Measurements from ENCODE around the gene F11R. TPM values are rescaled to one million over a fixed set of nuclear protein-coding genes. Genes with fewer than 3 reads are reported as not detected.
"Not testable (repeated sequence)": the region's sequence is repeated elsewhere in the genome, so short reads cannot be mapped to it uniquely, and the experiment has no call there.

Gene F11R
- total RNA-seq, 1 donor from 2014 or later = 11.9 TPM

GRCh38 chr1:161017756-161018630 is 3.0 kb downstream of the F11R start:
- no peaks in the 10 kb centered on the region for H3K9me3 Mint-ChIP-seq
- H3K27ac Mint-ChIP-seq = peak overlapping the region; percentile 27
- H3K27me3 Mint-ChIP-seq (ENCODE audit: insufficient read depth) = peaks cover 2% of the 10 kb centered on the region
- no peak overlapping the region for H3K4me3 Mint-ChIP-seq
- intact Hi-C loops (cut with micrococcal nuclease) = no loop called here
- H3K36me3 Mint-ChIP-seq (ENCODE audit: low read depth) = peaks cover 5% of the 10 kb centered on the region
- H3K4me1 Mint-ChIP-seq (ENCODE audit: low read depth) = peaks cover 50% of the 10 kb centered on the region
- DNase-seq (ENCODE audit: low spot score) = no peak

GRCh38 chr1:161017181-161017580 is 3.8 kb downstream of the F11R start:
- H3K27ac Mint-ChIP-seq; DNase-seq (ENCODE audit: low spot score); H3K36me3 Mint-ChIP-seq (ENCODE audit: low read depth); H3K27me3 Mint-ChIP-seq (ENCODE audit: insufficient read depth); H3K4me3 Mint-ChIP-seq; intact Hi-C loops (cut with micrococcal nuclease); H3K9me3 Mint-ChIP-seq: not testable (repeated sequence)
- peaks cover 51% of the 10 kb centered on the region for H3K4me1 Mint-ChIP-seq (ENCODE audit: low read depth)

DNA sequence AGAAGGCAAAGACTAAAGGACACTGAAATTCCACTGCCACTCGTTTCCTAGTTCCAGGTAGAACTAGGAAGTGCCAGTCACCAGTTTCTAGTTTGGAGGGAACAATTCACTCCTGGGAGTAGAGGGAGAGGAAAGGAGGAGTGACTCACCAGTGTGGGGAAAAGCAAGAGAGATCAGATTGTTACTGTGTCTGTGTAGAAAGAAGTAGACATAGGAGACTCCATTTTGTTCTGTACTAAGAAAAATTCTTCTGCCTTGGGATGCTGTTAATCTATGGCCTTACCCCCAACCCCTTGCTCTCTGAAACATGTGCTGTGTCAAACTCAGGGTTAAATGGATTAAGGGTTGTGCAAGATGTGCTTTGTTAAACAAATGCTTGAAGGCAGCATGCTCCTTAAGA is 4.3 kb downstream of the F11R start:
- H3K36me3 Mint-ChIP-seq (ENCODE audit: low read depth); H3K27me3 Mint-ChIP-seq (ENCODE audit: insufficient read depth); H3K27ac Mint-ChIP-seq; intact Hi-C loops (cut with micrococcal nuclease); H3K9me3 Mint-ChIP-seq; DNase-seq (ENCODE audit: low spot score); H3K4me3 Mint-ChIP-seq: not testable (repeated sequence)
- peaks cover 53% of the 10 kb centered on the region for H3K4me1 Mint-ChIP-seq (ENCODE audit: low read depth)

GRCh38 chr1:161013488-161014230 is 7.3 kb downstream of the F11R start:
- peaks cover 6% of the 10 kb centered on the region for H3K36me3 Mint-ChIP-seq (ENCODE audit: low read depth)
- H3K4me1 Mint-ChIP-seq (ENCODE audit: low read depth) = peaks cover 31% of the 10 kb centered on the region
- peak; percentile 61 for DNase-seq (ENCODE audit: low spot score)
- intact Hi-C loops (cut with micrococcal nuclease) = loop anchor here (1.0 kb wide), 1 partner anchor 8 kb away; the partner anchor contains the start of gene F11R
- H3K27ac Mint-ChIP-seq = peak overlapping the region; percentile 96
- peak overlapping the region; percentile 81 for H3K4me3 Mint-ChIP-seq
- H3K27me3 Mint-ChIP-seq (ENCODE audit: insufficient read depth) = no peaks in the 10 kb centered on the region
- no peaks in the 10 kb centered on the region for H3K9me3 Mint-ChIP-seq

- Mint-ChIP-seq H3K27ac (peak overlapping the region; percentile 96), H3K27me3 (ENCODE audit: insufficient read depth) (no peaks in the 10 kb centered on the region), H3K36me3 (ENCODE audit: low read depth) (peaks cover 6% of the 10 kb centered on the region), H3K4me1 (ENCODE audit: low read depth) (peaks cover 27% of the 10 kb centered on the region), H3K4me3 (peak overlapping the region; percentile 81), H3K9me3 (no peaks in the 10 kb centered on the region)
- intact Hi-C loops (cut with micrococcal nuclease) = loop anchor here (1.0 kb wide), 1 partner anchor 8 kb away; the partner anchor contains the start of gene F11R
- no peak for DNase-seq (ENCODE audit: low spot score)
Measured at GRCh38 chr1:161013131-161013487, 7.8 kb downstream of the F11R start.

DNA sequence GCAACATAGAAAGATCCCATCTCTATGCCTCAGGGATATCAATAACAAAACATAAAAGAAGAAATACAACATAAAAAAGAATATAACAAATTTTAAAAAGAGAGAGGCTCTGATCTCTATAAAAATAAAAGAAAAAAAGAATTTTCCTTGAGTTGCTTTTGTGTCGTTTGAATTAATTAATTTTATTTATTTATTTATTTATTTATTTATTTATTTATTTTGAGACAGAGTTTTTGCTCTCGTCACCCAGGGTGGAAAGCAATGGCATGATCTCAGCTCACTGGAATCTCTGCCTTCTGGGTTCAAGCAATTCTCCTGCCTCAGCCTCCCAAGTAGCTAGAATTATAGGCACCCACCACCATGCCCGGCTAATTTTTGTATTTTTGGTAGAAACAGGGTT is 8.5 kb downstream of the F11R start:
- intact Hi-C loops (cut with micrococcal nuclease) = no loop called here
- no peak for DNase-seq (ENCODE audit: low spot score)
- H3K4me1 Mint-ChIP-seq (ENCODE audit: low read depth) = peaks cover 27% of the 10 kb centered on the region
- no peaks in the 10 kb centered on the region for H3K9me3 Mint-ChIP-seq
- H3K4me3 Mint-ChIP-seq = no peak overlapping the region
- H3K27me3 Mint-ChIP-seq (ENCODE audit: insufficient read depth) = no peaks in the 10 kb centered on the region
- H3K36me3 Mint-ChIP-seq (ENCODE audit: low read depth) = peaks cover 6% of the 10 kb centered on the region
- H3K27ac Mint-ChIP-seq = no peak overlapping the region

DNA sequence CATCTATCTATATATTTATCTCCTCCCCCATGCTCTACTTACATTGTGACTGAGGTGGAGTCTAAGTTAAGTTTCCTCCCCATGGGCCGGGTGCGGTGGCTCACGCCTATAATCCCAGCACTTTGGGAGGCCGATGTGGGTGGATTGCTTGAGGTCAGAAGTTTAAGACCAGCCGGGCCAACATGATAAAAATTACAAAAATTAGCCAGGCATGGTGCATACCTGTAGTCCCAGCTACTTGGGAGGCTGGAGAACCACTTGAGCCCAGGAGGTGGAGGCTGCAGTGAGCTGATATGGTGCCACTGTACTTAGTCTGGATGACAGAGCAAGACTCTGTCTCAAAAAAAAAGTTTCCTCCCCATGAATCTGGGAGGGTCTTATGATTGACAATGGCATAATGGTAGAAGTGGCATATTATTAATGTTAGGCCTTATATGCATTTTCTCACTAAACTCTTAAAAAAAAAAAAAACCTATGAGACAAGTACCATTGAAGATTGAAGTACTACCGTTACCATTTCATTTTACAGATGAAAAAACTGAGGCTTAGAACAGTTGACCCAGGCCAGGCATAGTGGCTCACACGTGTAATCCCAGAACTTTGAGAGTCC is 11.2 kb downstream of the F11R start:
- Mint-ChIP-seq H3K4me3 (no peak overlapping the region), H3K27ac (no peak overlapping the region), H3K27me3 (ENCODE audit: insufficient read depth) (no peaks in the 10 kb centered on the region), H3K36me3 (ENCODE audit: low read depth) (peaks cover 6% of the 10 kb centered on the region), H3K9me3 (no peaks in the 10 kb centered on the region), H3K4me1 (ENCODE audit: low read depth) (peaks cover 27% of the 10 kb centered on the region)
- DNase-seq (ENCODE audit: low spot score) = no peak
- intact Hi-C loops (cut with micrococcal nuclease) = no loop called here

DNA sequence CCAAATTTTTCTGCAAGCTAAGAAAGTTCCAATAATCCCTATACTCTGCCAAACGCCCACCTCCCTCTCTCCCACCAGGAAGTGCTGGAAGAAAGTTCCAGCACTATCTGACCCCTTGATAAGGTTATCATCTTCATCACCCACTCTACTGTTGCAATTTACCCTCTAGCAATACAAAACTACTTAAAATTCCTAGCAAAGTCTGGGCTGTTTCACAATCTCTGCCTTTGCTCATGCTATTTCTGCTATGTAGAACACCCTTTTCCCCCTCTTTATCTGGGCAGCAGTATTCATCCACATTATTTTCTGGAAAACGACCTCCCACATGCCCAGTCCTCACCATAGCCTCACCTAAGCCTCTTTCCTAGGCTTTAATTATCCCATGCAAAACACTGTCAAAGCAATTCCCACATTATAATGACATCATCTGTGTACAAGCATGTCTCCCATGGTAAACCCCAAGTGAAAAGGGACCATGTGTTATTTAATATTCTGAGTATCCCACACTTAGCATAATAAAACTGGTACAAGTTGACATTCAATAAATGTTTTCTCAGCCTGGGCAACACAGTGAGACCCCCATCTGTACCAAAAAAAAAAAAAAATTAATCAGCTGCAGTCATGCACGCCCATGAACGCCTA is 12.0 kb downstream of the F11R start:
- Mint-ChIP-seq H3K27me3 (ENCODE audit: insufficient read depth) (no peaks in the 10 kb centered on the region), H3K4me3 (no peak overlapping the region), H3K36me3 (ENCODE audit: low read depth) (peaks cover 5% of the 10 kb centered on the region), H3K27ac (no peak overlapping the region), H3K9me3 (no peaks in the 10 kb centered on the region), H3K4me1 (ENCODE audit: low read depth) (peaks cover 23% of the 10 kb centered on the region)
- intact Hi-C loops (cut with micrococcal nuclease) = no loop called here
- no peak for DNase-seq (ENCODE audit: low spot score)

DNA sequence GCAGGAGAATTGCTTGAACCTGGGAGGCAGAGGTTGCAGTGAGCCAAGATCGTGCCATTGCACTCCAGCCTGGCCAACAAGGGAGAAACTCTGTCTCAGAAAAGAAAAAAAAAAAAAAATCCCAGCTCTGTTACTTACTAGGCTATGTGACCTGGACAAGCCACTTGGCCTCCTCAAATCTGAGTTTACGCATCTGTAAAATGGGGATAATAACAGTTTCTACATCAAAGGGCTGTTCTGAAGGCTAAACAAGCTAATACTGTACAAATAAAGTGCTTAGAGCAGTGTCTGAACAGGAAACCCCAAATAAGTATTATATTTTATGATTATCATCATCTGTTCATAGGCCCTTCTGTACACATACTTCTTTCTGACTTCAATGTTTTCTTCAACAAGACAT is 13.6 kb downstream of the F11R start:
- intact Hi-C loops (cut with micrococcal nuclease) = no loop called here
- no peak for DNase-seq (ENCODE audit: low spot score)
- H3K9me3 Mint-ChIP-seq = no peaks in the 10 kb centered on the region
- no peaks in the 10 kb centered on the region for H3K27me3 Mint-ChIP-seq (ENCODE audit: insufficient read depth)
- H3K36me3 Mint-ChIP-seq (ENCODE audit: low read depth) = peaks cover 3% of the 10 kb centered on the region
- peaks cover 11% of the 10 kb centered on the region for H3K4me1 Mint-ChIP-seq (ENCODE audit: low read depth)
- H3K27ac Mint-ChIP-seq = no peak overlapping the region
- H3K4me3 Mint-ChIP-seq = no peak overlapping the region

DNA sequence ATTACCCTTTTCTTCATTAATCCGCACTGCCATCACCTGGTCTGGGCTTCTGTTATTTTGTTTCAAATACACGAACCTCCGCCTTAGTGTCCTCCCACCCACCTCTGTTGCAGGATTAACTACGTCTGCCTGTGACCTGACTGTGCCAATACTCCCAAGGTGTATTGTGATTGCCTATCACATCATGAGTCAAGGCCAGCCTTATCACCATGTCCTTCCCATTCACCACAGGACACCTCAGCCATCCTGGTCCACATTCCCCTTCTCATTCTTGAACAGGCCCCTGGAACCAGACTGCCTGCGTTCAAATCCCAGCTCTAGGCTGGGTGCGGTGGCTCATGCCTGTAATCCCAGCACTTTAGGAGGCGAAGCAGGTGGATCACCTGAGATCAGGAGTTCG is 14.4 kb downstream of the F11R start:
- Mint-ChIP-seq H3K4me3 (no peak overlapping the region), H3K36me3 (ENCODE audit: low read depth) (no peaks in the 10 kb centered on the region), H3K4me1 (ENCODE audit: low read depth) (peaks cover 7% of the 10 kb centered on the region), H3K27me3 (ENCODE audit: insufficient read depth) (no peaks in the 10 kb centered on the region), H3K27ac (no peak overlapping the region), H3K9me3 (no peaks in the 10 kb centered on the region)
- DNase-seq (ENCODE audit: low spot score) = no peak
- intact Hi-C loops (cut with micrococcal nuclease) = no loop called here

DNA sequence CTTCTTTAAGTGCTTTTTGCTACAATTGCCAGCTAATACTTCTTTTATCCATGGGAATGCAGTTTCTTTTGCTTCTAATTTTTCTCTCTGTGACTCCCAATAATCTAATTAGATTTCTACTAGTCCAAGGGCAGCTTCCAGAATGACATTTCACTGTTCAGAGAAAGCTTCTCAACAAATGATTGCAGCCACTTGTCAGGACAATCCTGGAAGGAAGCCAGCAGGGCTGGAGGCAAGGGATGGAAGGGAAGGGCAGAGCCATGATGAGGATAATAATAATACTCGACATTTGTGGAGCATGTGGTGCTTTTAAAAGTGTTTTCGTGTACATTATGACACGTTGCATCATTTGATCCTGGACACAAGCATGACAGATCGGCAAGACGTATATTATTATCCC is 19.4 kb downstream of the F11R start:
- no peak overlapping the region for H3K27ac Mint-ChIP-seq

GRCh38 chr1:161000736-161001480 is 20.0 kb downstream of the F11R start:
- peaks cover 18% of the 10 kb centered on the region for H3K4me1 Mint-ChIP-seq (ENCODE audit: low read depth)
- no peak overlapping the region for H3K27ac Mint-ChIP-seq
- no peaks in the 10 kb centered on the region for H3K27me3 Mint-ChIP-seq (ENCODE audit: insufficient read depth)
- intact Hi-C loops (cut with micrococcal nuclease) = no loop called here
- peaks cover 13% of the 10 kb centered on the region for H3K36me3 Mint-ChIP-seq (ENCODE audit: low read depth)
- no peak overlapping the region for H3K4me3 Mint-ChIP-seq
- H3K9me3 Mint-ChIP-seq = no peaks in the 10 kb centered on the region
- no peak for DNase-seq (ENCODE audit: low spot score)

More for the DNA sequence above, 19.4 kb downstream of the F11R start:
- no peaks in the 10 kb centered on the region for H3K9me3 Mint-ChIP-seq
- H3K36me3 Mint-ChIP-seq (ENCODE audit: low read depth) = peaks cover 13% of the 10 kb centered on the region
- intact Hi-C loops (cut with micrococcal nuclease) = no loop called here
- H3K27me3 Mint-ChIP-seq (ENCODE audit: insufficient read depth) = no peaks in the 10 kb centered on the region
- H3K4me3 Mint-ChIP-seq = no peak overlapping the region
- no peak for DNase-seq (ENCODE audit: low spot score)
- H3K4me1 Mint-ChIP-seq (ENCODE audit: low read depth) = peaks cover 13% of the 10 kb centered on the region
